Vagina (tissue), 2 donors: ENCODE data around the gene CTAGE9. TPM values are rescaled to one million over a fixed set of nuclear protein-coding genes. Genes with fewer than 3 reads are reported as not detected.

Experiments
- DNase-seq, 2 donors: peaks; one replicate each; pipeline ENCODE4 v3.0.0-alpha.2; 2017; ENCODE audit errors: extremely low spot score in 2 of 2
- H3K27ac ChIP-seq: fragments of 200-600 bp; sonication (generic); one replicate; pipeline ENCODE4 v1.5.1; 2019
- H3K27me3 ChIP-seq: fragments of 200-600 bp; sonication (generic); one replicate; pipeline ENCODE4 v1.5.1; 2019
- H3K36me3 ChIP-seq, 2 donors: fragments of 200-600 bp; sonication (generic); one replicate each; pipeline ENCODE4 v1.5.1; 2017 to 2019
- H3K4me1 ChIP-seq: fragments of 200-600 bp; sonication (generic); one replicate; pipeline ENCODE4 v1.5.1; 2019
- H3K4me3 ChIP-seq, 2 donors: fragments of 200-600 bp; sonication (generic); 1 replicate in 1 of 2; 2 replicates in 1 of 2; pipeline ENCODE4 v1.5.1; 2016 to 2019
- H3K9me3 ChIP-seq: fragments of 200-600 bp; sonication (generic); one replicate; pipeline ENCODE4 v1.5.1; 2019
- POLR2A ChIP-seq, 2 donors: fragments of 450-650 bp; IDR thresholded peaks; one replicate each; pipeline ENCODE4 v1.6.1; 2017; ENCODE audit warnings: antibody characterized with exemption in 2 of 2, mild to moderate bottlenecking in 2 of 2, moderate library complexity in 2 of 2
- POLR2AphosphoS5 ChIP-seq, 2 donors: sonication (generic); formaldehyde crosslinking; IDR thresholded peaks; one replicate each; pipeline ENCODE4 v1.9.0; 2017; ENCODE audit warnings: antibody characterized with exemption in 2 of 2, mild to moderate bottlenecking in 2 of 2, low read depth in 1 of 2; ENCODE audit not compliant: insufficient read depth in 1 of 2
- intact Hi-C: fragments of 100-400 bp; cut with DNase I; formaldehyde crosslinking; loops from one replicate; pipeline ENCODE4 v1.15.1; 2023
- total RNA-seq: library from RNA; depleted of rRNA; stranded (reverse); fragments of >200 nt; gene quantifications from one replicate; pipeline ENCODE4 v1.2.3, GENCODE V29; 2016
- TF ChIP-seq, protein P1 (sequence below), 3 experiments: fragments of 450-650 bp in 2 of 3; fragments of 200-600 bp in 1 of 3; sonication (generic) in 1 of 3; IDR thresholded peaks; one replicate each; pipeline ENCODE4 v1.5.1; 2017 to 2019; ENCODE audit warnings: antibody characterized with exemption in 3 of 3, mild to moderate bottlenecking in 2 of 3, moderate library complexity in 2 of 3

Gene CTAGE9
- total RNA-seq, 1 donor from 2014 or later: not detected

DNA sequence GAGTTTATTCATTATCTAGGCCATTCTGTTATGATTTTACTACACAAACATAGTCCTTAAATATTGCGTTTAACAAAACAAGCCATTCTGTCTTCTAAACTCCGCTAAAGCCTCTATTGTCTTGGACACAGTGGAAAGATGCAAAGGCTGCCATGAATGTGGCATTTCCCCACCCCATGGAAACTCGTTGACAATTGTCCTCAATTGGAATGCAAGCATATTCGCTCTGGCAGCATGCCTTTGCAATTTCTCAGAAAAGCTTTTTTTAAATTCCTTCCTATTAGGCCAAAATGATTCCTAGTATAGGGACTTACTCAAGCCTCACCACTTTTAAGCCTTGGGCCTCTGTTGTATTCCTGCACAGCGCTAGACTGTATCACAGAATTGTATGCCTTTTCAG is 32.4 kb downstream of the CTAGE9 start:
- Histone ChIP-seq H3K4me1 (no peaks in the 10 kb centered on the region), H3K4me3 (no peak overlapping the region), H3K27me3 (no peaks in the 10 kb centered on the region), H3K27ac (no peak overlapping the region), H3K36me3 (no peaks in the 10 kb centered on the region), H3K9me3 (no peaks in the 10 kb centered on the region)
- TF ChIP-seq POLR2A (IDR thresholded peaks at IDR 0.05) (no peak), POLR2AphosphoS5 (IDR thresholded peaks at IDR 0.05; ENCODE audit: insufficient read depth in 1 of 2, low read depth in 1 of 2) (no peak)
- TF ChIP-seq, protein P1, sequence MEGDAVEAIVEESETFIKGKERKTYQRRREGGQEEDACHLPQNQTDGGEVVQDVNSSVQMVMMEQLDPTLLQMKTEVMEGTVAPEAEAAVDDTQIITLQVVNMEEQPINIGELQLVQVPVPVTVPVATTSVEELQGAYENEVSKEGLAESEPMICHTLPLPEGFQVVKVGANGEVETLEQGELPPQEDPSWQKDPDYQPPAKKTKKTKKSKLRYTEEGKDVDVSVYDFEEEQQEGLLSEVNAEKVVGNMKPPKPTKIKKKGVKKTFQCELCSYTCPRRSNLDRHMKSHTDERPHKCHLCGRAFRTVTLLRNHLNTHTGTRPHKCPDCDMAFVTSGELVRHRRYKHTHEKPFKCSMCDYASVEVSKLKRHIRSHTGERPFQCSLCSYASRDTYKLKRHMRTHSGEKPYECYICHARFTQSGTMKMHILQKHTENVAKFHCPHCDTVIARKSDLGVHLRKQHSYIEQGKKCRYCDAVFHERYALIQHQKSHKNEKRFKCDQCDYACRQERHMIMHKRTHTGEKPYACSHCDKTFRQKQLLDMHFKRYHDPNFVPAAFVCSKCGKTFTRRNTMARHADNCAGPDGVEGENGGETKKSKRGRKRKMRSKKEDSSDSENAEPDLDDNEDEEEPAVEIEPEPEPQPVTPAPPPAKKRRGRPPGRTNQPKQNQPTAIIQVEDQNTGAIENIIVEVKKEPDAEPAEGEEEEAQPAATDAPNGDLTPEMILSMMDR (IDR thresholded peaks at IDR 0.05): no peak
- intact Hi-C loops: no loop called here
- no peak for DNase-seq

DNA sequence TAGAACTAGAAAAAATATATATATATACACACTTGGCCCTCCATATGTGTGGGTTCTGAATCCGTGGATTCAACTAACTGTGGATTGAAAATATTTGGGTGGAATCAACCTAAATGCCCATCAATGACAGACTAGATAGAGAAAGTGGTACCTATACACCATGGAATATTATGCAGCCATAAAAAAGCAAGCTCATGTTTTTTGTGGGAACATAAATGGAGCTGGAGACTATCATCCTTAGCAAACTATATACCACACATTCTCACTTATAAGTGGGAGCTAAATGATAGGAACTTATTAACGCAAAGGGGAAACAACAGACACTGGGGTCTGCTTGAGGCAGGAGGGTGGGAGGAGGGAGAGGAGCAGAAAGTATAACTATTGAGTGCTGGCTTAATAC is 37.6 kb downstream of the CTAGE9 start:
- H3K4me1 ChIP-seq: no peaks in the 10 kb centered on the region
- no peak overlapping the region for H3K27ac ChIP-seq
- H3K4me3 ChIP-seq: no peak overlapping the region
- TF ChIP-seq, protein P1 (IDR thresholded peaks at IDR 0.05): no peak
- TF ChIP-seq POLR2AphosphoS5 (IDR thresholded peaks at IDR 0.05; ENCODE audit: insufficient read depth in 1 of 2, low read depth in 1 of 2) (no peak), POLR2A (IDR thresholded peaks at IDR 0.05) (no peak)
- DNase-seq: no peak
- H3K36me3 ChIP-seq: no peaks in the 10 kb centered on the region
- H3K9me3 ChIP-seq: no peaks in the 10 kb centered on the region
- H3K27me3 ChIP-seq: no peaks in the 10 kb centered on the region
- intact Hi-C loops: no loop called here

DNA sequence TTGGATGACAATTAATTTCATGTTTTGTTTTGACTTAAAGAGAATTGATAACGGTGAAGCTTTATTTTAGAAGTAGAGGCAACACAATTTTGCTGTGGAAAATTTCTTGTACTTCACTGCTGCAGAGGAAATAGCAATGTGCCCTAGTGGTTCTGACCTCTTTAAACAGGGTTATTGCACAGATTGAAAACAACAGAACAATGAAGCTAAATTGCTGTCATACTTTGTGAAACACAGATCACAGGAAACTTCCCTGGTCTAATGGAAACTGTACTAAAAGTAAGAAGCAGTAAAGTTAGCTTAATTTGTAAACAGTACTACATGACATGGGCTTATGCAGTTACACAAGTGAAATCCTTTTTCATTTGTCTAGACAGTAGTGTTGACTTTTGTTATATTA is 40.9 kb downstream of the CTAGE9 start:
- Histone ChIP-seq H3K27me3 (no peaks in the 10 kb centered on the region), H3K36me3 (no peaks in the 10 kb centered on the region), H3K4me1 (no peaks in the 10 kb centered on the region), H3K27ac (no peak overlapping the region), H3K9me3 (no peaks in the 10 kb centered on the region), H3K4me3 (no peak overlapping the region)
- intact Hi-C loops: no loop called here
- DNase-seq: no peak
- TF ChIP-seq POLR2AphosphoS5 (IDR thresholded peaks at IDR 0.05; ENCODE audit: insufficient read depth in 1 of 2, low read depth in 1 of 2) (no peak), POLR2A (IDR thresholded peaks at IDR 0.05) (no peak)
- TF ChIP-seq, protein P1 (IDR thresholded peaks at IDR 0.05): no peak

DNA sequence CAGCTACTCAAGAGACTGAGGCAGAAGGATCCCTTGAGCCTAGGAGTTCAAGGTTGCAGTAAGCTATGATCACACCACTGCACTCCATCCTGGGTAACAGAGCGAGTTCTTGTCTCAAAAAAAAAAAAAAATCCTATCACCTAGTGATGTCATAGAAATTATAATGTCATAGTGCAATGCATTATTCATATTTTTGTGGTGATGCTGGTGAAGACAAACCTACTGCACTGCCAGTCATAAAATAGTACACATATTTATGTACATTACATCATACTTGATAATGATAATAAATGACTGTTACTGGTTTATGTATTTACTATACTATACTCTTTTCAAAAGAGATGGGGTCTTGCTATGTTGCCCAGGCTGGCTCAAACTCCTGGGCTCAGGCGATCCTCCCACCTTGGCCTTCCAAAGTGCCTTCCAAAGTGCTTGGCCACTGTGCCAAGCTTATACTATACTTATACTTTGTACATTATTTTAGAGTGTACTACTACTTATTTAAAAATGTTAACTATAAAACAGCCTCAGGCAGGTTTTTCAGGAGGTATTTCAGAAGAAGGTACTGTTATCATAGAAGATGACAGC is 47.1 kb downstream of the CTAGE9 start:
- Histone ChIP-seq H3K36me3 (no peaks in the 10 kb centered on the region), H3K4me3 (no peak overlapping the region), H3K4me1 (no peaks in the 10 kb centered on the region), H3K9me3 (no peaks in the 10 kb centered on the region), H3K27ac (no peak overlapping the region), H3K27me3 (no peaks in the 10 kb centered on the region)
- intact Hi-C loops: no loop called here
- no peak for TF ChIP-seq POLR2AphosphoS5 (IDR thresholded peaks at IDR 0.05; ENCODE audit: insufficient read depth in 1 of 2, low read depth in 1 of 2)
- TF ChIP-seq POLR2A (IDR thresholded peaks at IDR 0.05): no peak
- DNase-seq: no peak

DNA sequence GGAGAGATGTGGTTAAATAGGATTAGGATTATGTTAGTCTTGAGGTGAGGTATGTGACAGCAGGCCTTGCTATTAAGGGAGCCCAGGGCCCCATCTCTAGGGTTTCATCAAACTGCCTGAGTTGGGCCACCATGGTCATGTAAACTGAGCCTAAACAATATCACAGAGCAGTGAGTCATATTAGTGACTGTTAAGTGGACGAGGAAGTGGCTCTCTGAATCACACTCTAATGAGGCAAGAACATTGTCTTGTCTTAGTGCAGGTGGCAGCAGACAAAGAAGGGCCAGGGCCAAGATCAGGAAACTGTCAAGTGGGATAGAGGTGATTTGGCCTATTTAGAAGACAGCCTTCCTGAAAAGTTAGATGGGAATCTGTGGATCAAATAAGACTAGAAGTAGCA is 50.6 kb downstream of the CTAGE9 start:
- intact Hi-C loops: no loop called here
- no peak for DNase-seq
- H3K27ac ChIP-seq: no peak overlapping the region
- TF ChIP-seq, protein P1 (IDR thresholded peaks at IDR 0.05): no peak
- TF ChIP-seq POLR2AphosphoS5 (IDR thresholded peaks at IDR 0.05; ENCODE audit: insufficient read depth in 1 of 2, low read depth in 1 of 2): no peak
- no peaks in the 10 kb centered on the region for H3K4me1 ChIP-seq
- no peaks in the 10 kb centered on the region for H3K27me3 ChIP-seq
- H3K9me3 ChIP-seq: no peaks in the 10 kb centered on the region
- no peak overlapping the region for H3K4me3 ChIP-seq
- no peaks in the 10 kb centered on the region for H3K36me3 ChIP-seq

Other genes with a start within 250 kb of the CTAGE9 start
- gene ARG1, start 137.8 kb downstream of the CTAGE9 start, total RNA-seq: not detected
- 26.3 TPM for gene MED23, start 82.8 kb downstream of the CTAGE9 start, total RNA-seq
- 2.0 TPM for gene ENPP3, start 73.7 kb downstream of the CTAGE9 start, total RNA-seq
- not detected for gene OR2A4, start 9.6 kb downstream of the CTAGE9 start, total RNA-seq
- 14.7 TPM for gene ENPP1, start 97.0 kb upstream of the CTAGE9 start, total RNA-seq
- gene CCN2, start 240.4 kb upstream of the CTAGE9 start, total RNA-seq: 118 TPM